Heart left ventricle (tissue), 16 donors: Measurements from ENCODE around the gene DCAF6. TPM values are rescaled to one million over a fixed set of nuclear protein-coding genes. Genes with fewer than 3 reads are reported as not detected.

Source experiments
- ATAC-seq, 4 donors: fragments of 200-7000 bp; cut with Tn5 transposase; one replicate each; pipeline ENCODE4 v1.9.1; 2020 to 2022; ENCODE audit warnings: moderate library complexity in 4 of 4, mild to moderate bottlenecking in 3 of 4, moderate number of reproducible peaks in 1 of 4
- DNase-seq, 5 donors: peaks; one replicate each; pipeline ENCODE4 v3.0.0-alpha.2; 2020
- H3K27ac ChIP-seq, 12 donors: fragments of 200-600 bp; sonication (generic) in 4 of 12; one replicate each; pipeline versions ENCODE4 v1.5.0 to v1.8.0; 2016 to 2022; ENCODE audit warnings: mild to moderate bottlenecking in 2 of 12
- H3K27me3 ChIP-seq, 9 donors: fragments of 200-600 bp; sonication (generic) in 2 of 9; one replicate each; pipeline versions ENCODE4 v1.5.1 to v1.8.0; 2016 to 2022; ENCODE audit warnings: mild to moderate bottlenecking in 3 of 9
- H3K36me3 ChIP-seq, 9 donors: fragments of 200-600 bp; sonication (generic) in 2 of 9; one replicate each; pipeline versions ENCODE4 v1.5.0 to v1.8.0; 2018 to 2022; ENCODE audit warnings: mild to moderate bottlenecking in 2 of 9
- H3K4me1 ChIP-seq, 12 donors: fragments of 200-600 bp; sonication (generic) in 4 of 12; one replicate each; pipeline versions ENCODE4 v1.5.0 to v1.8.0; 2016 to 2022; ENCODE audit warnings: mild to moderate bottlenecking in 3 of 12
- H3K4me3 ChIP-seq, 12 donors: fragments of 200-600 bp; sonication (generic) in 4 of 12; one replicate each; pipeline versions ENCODE4 v1.5.0 to v1.8.0; 2017 to 2022; ENCODE audit warnings: mild to moderate bottlenecking in 9 of 12, moderate library complexity in 4 of 12
- H3K9me3 ChIP-seq, 12 donors: fragments of 200-600 bp; sonication (generic) in 4 of 12; one replicate each; pipeline versions ENCODE4 v1.5.0 to v1.8.0; 2016 to 2022; ENCODE audit warnings: mild to moderate bottlenecking in 1 of 12
- POLR2A ChIP-seq, 2 donors: fragments of 450-650 bp; IDR thresholded peaks; one replicate each; pipeline ENCODE4 v1.6.1; 2017; ENCODE audit warnings: antibody characterized with exemption in 2 of 2, mild to moderate bottlenecking in 2 of 2, moderate library complexity in 2 of 2
- WGBS, 4 donors: extraction: QIAGEN DNeasy Blood & Tissue Kit in 2 of 4; methylation state at CpG; one replicate each; pipeline versions ENCODE4 v1.1.5 to v1.1.7; 2013 to 2018; 5-methylcytosine and 5-hydroxymethylcytosine counted together
- intact Hi-C, 10 donors: fragments of 100-400 bp; cut with DNase I; formaldehyde crosslinking; loops; one replicate each; pipeline versions ENCODE4 v1.11.1 to v1.14.2; 2022
- polyA plus RNA-seq, 2 donors: library from polyadenylated mRNA; stranded (reverse); fragments of 200-250 nt; gene quantifications; one replicate each; pipeline ENCODE4 v1.2.3, GENCODE V29; 2013
- total RNA-seq, 9 donors: library from RNA; depleted of rRNA in 2 of 9; stranded (reverse); fragments of >200 nt in 2 of 9; fragmentation: NEBNext Ultra II Directional in 3 of 9; extraction: Animal tissue kit (Norgen Biotek cat#: 25700) in 3 of 9; gene quantifications; one replicate each; pipeline versions ENCODE4 v1.1.0 to v1.2.4, GENCODE V29; 2016 to 2023
- TF ChIP-seq, protein P1 (sequence below), 12 donors: fragments of 200-600 bp; sonication (generic) in 4 of 12; IDR thresholded peaks; one replicate each; pipeline versions ENCODE4 v1.5.0 to v1.8.0; 2018 to 2022; ENCODE audit warnings: antibody characterized with exemption in 12 of 12, mild to moderate bottlenecking in 5 of 12
- donor health status: ischemic (EF 13 %, LVEDD 7.1; RV severe dilation, severe dysfunction).
- donor health status: healthy with polysubstance abuse.
- donor health status: DM: no; HTN: yes; CAD: no.
- donor health status: DM: no; HTN: no; CAD: no.
- donor health status: ischemic (EF 25% LVEDD 6.9; RV normal size, moderate dysfunction).
- donor health status: ischemic (EF 25% LVEDD 5.7; RV mildly dilated, moderate dysfunction).
- donor health status: healthy.
- donor health status: DM: yes; HTN: yes; CAD: no.
- donor health status: ischemic (EF 35%, LVEDD 5.7; RV mildly dilated, moderate dysfunction).
- donor health status: nonischemic (EF 11% LVEDD 7.7; RV severe dilation, severe dysfunction).
- donor health status: DM: yes; HTN: yes; CAD: no.
- donor health status: PGD.
- donor health status: ischemic (EF 29% LVEDD 5.4; RV normal size, mild dysfunction).
- donor health status: nonischemic (EF 23%, LVEDD 6.1; RV moderate dilation, normal function).

DCAF6 gene
- total and polyA plus RNA-seq, 11 donors: 66.9 to 245 (median 180) TPM

DNA sequence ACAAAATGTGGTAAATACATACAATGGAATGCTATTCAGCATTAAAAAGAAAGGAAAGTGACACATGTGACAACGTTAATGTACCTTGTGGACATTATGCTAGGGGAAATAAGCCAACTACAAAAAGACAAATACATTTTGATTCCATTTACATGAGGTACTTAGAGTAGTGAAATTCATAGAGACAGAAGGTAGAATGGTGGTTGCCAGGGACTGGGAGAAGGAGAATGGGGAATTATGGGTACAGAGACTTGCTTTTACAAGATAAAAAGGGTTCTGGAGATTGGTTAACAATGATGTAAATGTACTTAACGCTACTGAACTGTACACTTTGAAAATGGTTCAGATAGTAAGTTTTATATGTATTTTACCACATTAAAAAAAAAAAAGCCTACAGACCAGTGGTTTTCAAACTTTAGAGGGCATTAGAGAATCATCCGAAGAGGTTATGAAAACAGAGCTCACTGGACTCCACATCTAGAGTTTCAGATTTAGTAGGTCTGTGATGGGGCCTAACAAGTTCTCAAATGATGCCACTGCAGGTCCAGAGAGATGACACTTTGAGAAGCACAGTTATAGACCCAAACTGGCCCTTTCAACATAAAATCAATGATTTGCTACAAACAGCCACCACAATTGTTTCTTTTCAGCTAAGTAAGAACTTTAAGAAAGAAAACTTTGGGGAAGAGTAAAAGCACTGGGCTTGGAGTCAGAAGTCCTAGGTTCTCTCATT is 13.0 kb upstream of the DCAF6 start:
- peaks cover 0 to 41% (median 16%) of the 10 kb centered on the region in 12 donors for H3K4me1 ChIP-seq

DNA sequence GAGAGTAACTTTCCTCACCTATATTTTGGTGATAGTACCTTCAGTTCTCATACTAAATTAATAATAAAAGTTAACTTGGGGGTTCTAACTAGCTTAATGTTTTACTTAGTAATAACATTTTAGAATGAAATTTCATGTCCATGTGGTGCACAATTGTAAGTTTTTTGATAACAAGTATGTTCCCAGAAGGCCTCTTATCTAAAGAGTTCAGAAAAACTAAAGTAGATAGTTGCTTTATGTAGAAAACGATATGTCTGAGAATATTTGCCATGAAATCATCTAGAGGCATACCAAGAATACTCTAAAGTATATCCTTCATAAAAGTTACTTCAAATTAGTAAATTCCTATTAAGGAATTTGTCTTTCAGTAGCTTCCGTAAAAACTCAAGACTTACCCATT is 12.4 kb upstream of the DCAF6 start:
- ATAC-seq (no peak), DNase-seq (no peak)
- peaks cover 0 to 24% (median 8%) of the 10 kb centered on the region in 9 donors for H3K36me3 ChIP-seq
- intact Hi-C loops: no loop called here
- no peaks in the 10 kb centered on the region for H3K27me3 ChIP-seq
- H3K27ac ChIP-seq: no peak overlapping the region
- 72 to 84% (median 81%) methylated on average over 2 of the region's 2 CpGs for WGBS, 4 donors
- no peak for TF ChIP-seq POLR2A (IDR thresholded peaks at IDR 0.05)
- TF ChIP-seq, protein P1, sequence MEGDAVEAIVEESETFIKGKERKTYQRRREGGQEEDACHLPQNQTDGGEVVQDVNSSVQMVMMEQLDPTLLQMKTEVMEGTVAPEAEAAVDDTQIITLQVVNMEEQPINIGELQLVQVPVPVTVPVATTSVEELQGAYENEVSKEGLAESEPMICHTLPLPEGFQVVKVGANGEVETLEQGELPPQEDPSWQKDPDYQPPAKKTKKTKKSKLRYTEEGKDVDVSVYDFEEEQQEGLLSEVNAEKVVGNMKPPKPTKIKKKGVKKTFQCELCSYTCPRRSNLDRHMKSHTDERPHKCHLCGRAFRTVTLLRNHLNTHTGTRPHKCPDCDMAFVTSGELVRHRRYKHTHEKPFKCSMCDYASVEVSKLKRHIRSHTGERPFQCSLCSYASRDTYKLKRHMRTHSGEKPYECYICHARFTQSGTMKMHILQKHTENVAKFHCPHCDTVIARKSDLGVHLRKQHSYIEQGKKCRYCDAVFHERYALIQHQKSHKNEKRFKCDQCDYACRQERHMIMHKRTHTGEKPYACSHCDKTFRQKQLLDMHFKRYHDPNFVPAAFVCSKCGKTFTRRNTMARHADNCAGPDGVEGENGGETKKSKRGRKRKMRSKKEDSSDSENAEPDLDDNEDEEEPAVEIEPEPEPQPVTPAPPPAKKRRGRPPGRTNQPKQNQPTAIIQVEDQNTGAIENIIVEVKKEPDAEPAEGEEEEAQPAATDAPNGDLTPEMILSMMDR (IDR thresholded peaks at IDR 0.05): no peak
- no peak overlapping the region for H3K4me3 ChIP-seq
- H3K4me1 ChIP-seq: peaks cover 0 to 43% (median 16%) of the 10 kb centered on the region in 12 donors
- no peaks in the 10 kb centered on the region for H3K9me3 ChIP-seq

More for the DNA sequence above, 13.0 kb upstream of the DCAF6 start:
- no peak for ATAC-seq
- Histone ChIP-seq H3K27ac (no peak overlapping the region), H3K27me3 (no peaks in the 10 kb centered on the region), H3K4me3 (no peak overlapping the region), H3K36me3 (peaks cover 0 to 30% (median 8%) of the 10 kb centered on the region in 9 donors), H3K9me3 (no peaks in the 10 kb centered on the region)
- TF ChIP-seq, protein P1 (IDR thresholded peaks at IDR 0.05): no peak
- TF ChIP-seq POLR2A (IDR thresholded peaks at IDR 0.05): no peak
- no peak for DNase-seq
- intact Hi-C loops: no loop called here
- 88 to 92% (median 89%) methylated on average over 3 of the region's 3 CpGs for WGBS, 4 donors

DNA sequence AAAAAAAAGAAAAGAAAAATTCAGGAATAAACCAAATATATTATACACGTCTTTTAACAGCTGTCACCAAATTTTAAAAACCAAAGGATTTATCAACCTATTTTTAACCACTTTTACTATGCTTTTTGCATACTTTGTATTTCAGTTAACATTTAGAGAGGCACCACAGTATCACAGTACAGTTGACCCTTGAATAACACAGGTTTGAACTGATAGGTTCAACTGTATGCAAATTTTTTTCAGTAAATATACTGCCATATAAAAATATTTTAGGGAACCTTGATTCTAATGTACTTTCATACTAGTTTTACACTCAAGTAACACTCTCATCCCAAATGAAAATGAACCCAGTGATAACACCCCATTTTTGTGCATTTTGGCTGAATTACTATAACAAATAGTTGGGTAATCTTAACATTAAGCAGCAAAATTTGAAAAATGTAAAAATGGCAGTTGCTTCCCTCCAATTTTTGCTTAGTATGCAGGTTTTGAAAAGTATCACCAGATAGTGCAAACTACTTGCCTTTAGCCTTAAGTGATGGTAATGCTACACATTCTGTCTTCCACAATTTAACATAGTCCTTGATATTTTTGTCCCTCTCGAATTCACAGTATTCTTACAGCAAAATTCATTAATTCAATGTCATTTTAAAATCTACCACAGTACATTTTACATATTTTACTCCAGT is 11.8 kb upstream of the DCAF6 start:
- Histone ChIP-seq H3K36me3 (peaks cover 0 to 18% (median 8%) of the 10 kb centered on the region in 9 donors), H3K4me3 (no peak overlapping the region), H3K27ac (no peak overlapping the region), H3K9me3 (no peaks in the 10 kb centered on the region), H3K4me1 (peaks cover 0 to 44% (median 16%) of the 10 kb centered on the region in 12 donors), H3K27me3 (no peaks in the 10 kb centered on the region)
- ATAC-seq: no peak
- TF ChIP-seq, protein P1 (IDR thresholded peaks at IDR 0.05): no peak
- TF ChIP-seq POLR2A (IDR thresholded peaks at IDR 0.05): no peak
- intact Hi-C loops: no loop called here
- 82 to 89% (median 85%) methylated on average over 2 of the region's 2 CpGs for WGBS, 4 donors
- DNase-seq: no peak

DNA sequence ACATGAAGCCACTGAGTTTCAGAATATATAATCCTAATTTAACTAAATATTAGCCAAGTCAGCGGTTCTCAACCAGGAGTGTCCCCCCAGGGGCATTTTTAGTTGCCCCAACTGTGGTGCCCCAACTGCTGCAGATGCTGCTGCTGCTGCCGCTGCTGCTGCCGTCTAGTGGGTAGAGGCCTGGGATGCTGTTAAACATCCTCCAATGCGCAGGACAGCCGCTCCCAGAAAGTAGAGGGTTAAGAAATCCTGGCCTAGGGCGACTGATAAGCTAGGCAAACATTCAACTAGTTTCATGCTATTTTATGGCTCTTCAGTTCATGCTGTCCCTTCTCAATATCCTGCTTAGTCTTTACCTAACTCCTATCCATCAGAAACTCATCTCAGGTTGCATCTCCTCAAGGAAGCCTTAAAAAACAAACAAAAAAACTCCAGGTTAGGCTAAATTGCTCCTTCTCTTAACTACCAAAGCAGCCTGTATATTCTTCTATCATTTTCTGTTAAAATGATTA is 9.9 kb upstream of the DCAF6 start:
- DNase-seq: no peak
- intact Hi-C loops: no loop called here
- Histone ChIP-seq H3K27ac (no peak overlapping the region), H3K27me3 (no peaks in the 10 kb centered on the region), H3K36me3 (peaks cover 0 to 16% (median 4%) of the 10 kb centered on the region in 9 donors), H3K9me3 (no peaks in the 10 kb centered on the region), H3K4me1 (peaks cover 0 to 52% (median 16%) of the 10 kb centered on the region in 12 donors), H3K4me3 (no peak overlapping the region)
- TF ChIP-seq POLR2A (IDR thresholded peaks at IDR 0.05): no peak
- TF ChIP-seq, protein P1 (IDR thresholded peaks at IDR 0.05): no peak
- ATAC-seq: no peak
- WGBS, 4 donors: 70 to 76% (median 74%) methylated on average over 6 of the region's 6 CpGs
